Mononuclear cell (primary cell): ENCODE data around the gene RAB27A. TPM values are rescaled to one million over a fixed set of nuclear protein-coding genes. Genes with fewer than 3 reads are reported as not detected.

ENCODE experiments used
- H3K27me3 ChIP-seq: 2 replicates; pipeline ENCODE4 v1.6.0; 2011; ENCODE audit warnings: low read length, control low read depth; ENCODE audit not compliant: insufficient read depth
- H3K4me1 ChIP-seq: 2 replicates; pipeline ENCODE4 v1.5.1; 2011; ENCODE audit warnings: mild to moderate bottlenecking, low read length, control low read depth; ENCODE audit not compliant: insufficient read depth
- H3K4me3 ChIP-seq: 2 replicates; pipeline ENCODE4 v1.5.1; 2011; ENCODE audit warnings: mild to moderate bottlenecking, low read length, moderate library complexity
- H3K9me3 ChIP-seq: 2 replicates; pipeline ENCODE4 v1.5.1; 2011; ENCODE audit warnings: low read depth, mild to moderate bottlenecking, control low read depth, low read length
- total RNA-seq: library from RNA; depleted of rRNA; stranded (reverse); fragments of >200 nt; gene quantifications from one replicate; pipeline ENCODE4 v1.2.3, GENCODE V29; 2012

The RAB27A gene
- total RNA-seq, 1 donor, result 16.5 TPM

DNA sequence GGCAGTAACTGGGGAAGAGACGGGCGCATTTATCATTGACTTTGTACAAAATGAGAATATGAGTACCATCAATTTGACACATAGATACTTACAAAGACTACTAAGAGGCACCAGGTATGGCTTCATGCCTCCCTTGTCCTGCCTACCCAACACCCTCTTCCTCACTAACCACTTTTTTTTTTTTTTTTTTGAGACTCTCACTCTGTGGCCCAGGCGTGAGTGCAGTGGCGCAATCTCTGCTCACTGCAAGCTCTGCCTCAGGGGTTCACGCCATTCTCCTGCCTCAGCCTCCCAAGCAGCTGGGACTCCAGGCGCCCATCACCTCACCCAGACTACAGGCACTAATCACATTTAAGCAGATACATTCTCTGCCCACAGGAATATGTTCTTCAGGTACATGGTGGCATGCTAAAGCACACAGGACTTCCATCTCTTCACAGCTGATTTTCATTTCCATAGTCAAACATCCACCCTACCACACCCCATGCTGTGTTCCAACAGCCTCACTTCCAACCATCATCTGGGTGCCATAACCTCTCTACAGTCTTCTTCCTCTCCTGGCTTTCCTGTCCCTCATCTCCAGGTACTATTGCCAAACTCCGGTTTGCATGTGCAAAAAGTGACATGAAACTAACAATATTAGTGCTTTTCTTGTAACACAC lies 41.7 kb downstream of the RAB27A start:
- Histone ChIP-seq H3K4me3 (no peak overlapping the region), H3K9me3 (no peaks in the 10 kb centered on the region), H3K27me3 (no peaks in the 10 kb centered on the region), H3K4me1 (peaks cover 74% of the 10 kb centered on the region)

DNA sequence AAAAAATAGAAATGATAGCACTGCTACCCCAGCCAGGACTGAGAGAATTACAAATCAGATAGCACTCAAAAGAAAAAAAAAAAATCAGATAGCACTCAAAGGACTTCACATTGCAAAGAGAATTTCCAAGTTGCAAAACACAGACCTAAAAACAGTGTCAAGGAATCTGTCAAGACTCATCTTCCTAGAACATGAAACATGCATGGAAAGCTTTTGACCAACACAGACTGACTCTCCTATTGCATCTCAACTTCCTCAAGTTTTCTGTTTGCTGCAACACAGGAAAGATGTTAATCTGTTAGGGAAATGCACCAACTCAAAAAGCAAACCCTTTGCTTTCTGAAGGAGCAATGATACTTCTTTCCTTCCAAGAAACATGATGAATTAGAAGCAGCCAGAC lies 42.3 kb downstream of the RAB27A start:
- H3K27me3 ChIP-seq, result no peaks in the 10 kb centered on the region
- H3K4me1 ChIP-seq, result peaks cover 72% of the 10 kb centered on the region
- H3K9me3 ChIP-seq, result no peaks in the 10 kb centered on the region
- H3K4me3 ChIP-seq, result no peak overlapping the region

DNA sequence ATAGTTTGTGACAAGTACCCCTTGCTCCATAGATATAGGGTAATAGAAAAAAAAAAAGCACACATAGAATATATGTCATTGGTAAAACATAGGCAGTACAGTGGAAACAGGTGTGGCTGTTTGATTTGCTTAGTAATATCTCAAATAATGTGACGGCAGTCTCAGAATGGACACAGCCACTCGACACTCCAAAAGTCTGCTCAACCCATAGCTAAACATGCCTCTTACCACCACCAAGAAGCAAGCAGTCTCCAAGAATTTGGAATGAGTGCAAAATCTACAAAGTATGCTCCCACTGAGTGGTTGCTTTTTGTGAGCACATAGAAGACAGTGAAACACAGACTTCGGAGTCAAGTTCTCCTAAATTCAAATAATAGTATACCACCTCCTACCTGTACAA lies 43.0 kb downstream of the RAB27A start:
- Histone ChIP-seq H3K4me3 (no peak overlapping the region), H3K4me1 (peaks cover 65% of the 10 kb centered on the region), H3K9me3 (no peaks in the 10 kb centered on the region), H3K27me3 (no peaks in the 10 kb centered on the region)

DNA sequence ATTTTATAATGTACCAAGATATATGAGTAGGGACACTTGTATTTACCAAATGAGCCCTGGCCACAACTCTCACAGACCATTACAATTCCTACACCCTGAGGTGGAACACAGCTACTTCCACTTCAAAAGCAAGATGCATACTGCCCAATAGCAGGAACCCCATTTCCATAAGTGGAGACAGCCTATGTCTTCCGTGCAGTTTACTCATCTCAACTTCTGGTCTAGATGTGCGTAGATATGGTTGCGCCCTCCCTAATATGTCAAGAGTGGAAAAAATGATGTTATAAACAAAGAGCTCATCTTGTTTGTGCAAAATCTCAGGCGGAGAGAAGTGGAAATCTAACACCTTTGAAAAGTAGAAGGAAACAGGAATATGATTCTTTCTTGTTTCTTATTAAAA lies 44.6 kb downstream of the RAB27A start:
- Histone ChIP-seq H3K9me3 (no peaks in the 10 kb centered on the region), H3K4me1 (peaks cover 56% of the 10 kb centered on the region), H3K4me3 (no peak overlapping the region), H3K27me3 (no peaks in the 10 kb centered on the region)

DNA sequence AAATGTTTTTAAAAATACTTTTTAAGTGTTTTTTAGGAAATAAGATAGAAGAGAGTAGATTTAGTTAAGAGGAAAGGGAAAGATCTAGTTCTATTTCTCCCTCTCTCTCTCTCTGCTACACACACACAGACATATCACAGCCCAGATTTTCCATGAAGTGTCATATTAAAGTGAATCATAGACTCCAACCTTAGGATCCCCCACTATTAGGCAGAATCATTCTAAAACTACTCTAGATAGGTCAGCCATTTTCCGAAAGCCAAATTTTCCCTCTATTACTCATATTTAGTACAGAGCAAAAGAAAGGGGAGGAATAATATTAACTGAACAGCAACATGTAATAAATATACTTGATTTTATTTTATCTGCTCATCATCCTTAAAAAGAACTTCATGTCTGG lies 47.7 kb downstream of the RAB27A start:
- peaks cover 31% of the 10 kb centered on the region for H3K4me1 ChIP-seq
- H3K9me3 ChIP-seq, result no peaks in the 10 kb centered on the region
- no peak overlapping the region for H3K4me3 ChIP-seq
- no peaks in the 10 kb centered on the region for H3K27me3 ChIP-seq

DNA sequence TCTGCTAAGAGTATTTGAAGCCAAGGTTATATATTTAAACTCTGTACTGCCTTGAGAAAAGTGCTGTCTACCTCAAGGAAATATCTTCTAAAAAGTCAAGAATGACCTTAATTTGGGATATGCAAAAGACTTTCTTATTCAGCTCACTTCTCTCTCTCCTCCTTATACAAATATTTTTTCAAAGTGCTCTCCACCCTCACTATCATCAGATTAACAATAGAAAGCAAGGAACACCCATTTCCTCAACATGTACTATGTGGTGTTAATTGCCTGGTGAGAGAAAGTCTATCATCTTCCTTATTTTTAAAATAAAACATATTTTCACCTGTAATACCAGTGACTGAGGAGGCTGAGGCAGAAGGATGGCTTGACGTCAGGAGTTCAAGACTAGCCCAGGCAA lies 48.4 kb downstream of the RAB27A start:
- H3K4me3 ChIP-seq, result no peak overlapping the region
- peaks cover 25% of the 10 kb centered on the region for H3K4me1 ChIP-seq
- H3K9me3 ChIP-seq, result no peaks in the 10 kb centered on the region
- no peaks in the 10 kb centered on the region for H3K27me3 ChIP-seq

DNA sequence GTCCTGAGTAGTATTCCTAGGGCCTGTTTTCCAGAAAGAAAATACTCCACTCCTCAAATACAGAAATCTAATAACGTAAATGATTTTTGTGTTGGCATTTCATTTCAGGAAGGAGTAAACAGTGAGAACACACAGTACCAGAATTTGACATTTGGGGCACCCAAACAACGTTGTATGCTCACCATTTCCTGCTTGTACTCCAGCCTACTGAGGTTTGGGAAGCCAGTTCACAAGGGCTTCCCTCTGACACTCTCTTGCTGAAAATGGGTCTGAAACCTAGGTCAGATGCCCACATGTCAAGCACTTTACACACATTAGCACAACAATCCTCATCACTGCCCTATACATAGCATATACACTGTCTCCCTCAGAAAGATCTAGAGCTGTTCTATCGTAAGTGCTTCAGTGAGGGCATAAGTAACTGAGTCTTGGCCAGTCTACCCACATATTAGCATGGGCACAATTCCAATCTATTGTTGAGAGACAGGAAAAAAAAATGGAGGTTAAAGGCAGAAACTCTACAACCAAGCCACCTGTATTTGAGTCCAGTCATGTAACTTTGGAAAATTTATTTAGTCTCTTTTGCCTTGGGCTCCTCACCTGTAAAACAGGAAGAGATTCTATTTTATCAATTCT lies 49.4 kb downstream of the RAB27A start:
- Histone ChIP-seq H3K4me1 (peaks cover 22% of the 10 kb centered on the region), H3K27me3 (no peaks in the 10 kb centered on the region), H3K4me3 (no peak overlapping the region), H3K9me3 (no peaks in the 10 kb centered on the region)

DNA sequence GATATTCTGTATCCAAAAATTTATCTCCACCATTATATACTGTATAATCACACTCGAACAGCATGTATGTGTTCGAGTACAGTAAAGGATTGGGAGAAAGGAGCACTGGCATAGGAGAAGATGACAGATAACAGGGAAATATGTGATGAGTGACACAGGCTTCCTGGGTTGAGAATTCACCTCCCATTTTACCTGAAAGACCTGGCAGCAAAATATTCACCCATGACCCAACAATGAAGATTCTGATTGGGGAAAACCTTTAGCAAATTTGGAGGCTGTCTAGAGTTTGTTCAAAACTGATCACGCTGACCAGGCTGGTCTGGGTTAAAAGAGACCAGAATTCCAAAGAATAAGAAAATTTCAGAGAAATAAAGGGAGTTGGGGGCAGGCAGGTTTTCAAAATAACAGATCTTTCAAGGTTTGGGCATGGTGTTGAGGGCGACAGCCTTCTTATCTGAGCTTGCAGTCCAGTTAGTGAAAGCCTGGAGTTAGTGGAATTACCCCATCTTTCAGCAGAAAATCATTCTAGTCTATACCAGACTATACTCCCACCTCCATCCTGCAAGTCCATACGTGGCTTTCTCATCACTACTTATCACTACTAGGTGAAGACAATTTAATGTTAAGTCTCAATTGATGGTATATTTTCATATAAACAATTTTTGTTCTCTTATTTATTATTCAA lies 50.0 kb downstream of the RAB27A start:
- Histone ChIP-seq H3K27me3 (no peaks in the 10 kb centered on the region), H3K4me3 (no peak overlapping the region), H3K9me3 (no peaks in the 10 kb centered on the region), H3K4me1 (peaks cover 18% of the 10 kb centered on the region)

DNA sequence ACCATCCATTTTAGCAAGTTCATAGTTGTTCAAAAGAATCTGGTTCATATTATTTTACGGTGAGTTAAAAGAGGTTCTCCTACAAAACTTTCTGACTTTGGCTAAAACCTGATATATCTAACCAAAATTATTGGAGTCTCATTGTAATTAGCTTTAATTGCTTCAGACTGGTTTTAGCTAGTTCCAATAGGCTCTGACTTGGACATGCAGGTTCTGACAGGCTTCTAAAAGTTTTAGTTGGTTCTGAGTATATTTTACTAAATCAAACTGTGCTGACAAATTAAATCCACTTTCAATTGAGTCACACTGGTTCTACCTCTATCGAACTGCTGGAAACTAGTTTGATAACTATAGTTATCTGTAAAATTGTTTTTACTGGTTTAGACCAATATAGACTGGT lies 50.7 kb downstream of the RAB27A start:
- Histone ChIP-seq H3K4me3 (no peak overlapping the region), H3K9me3 (no peaks in the 10 kb centered on the region), H3K27me3 (no peaks in the 10 kb centered on the region), H3K4me1 (peaks cover 18% of the 10 kb centered on the region)

DNA sequence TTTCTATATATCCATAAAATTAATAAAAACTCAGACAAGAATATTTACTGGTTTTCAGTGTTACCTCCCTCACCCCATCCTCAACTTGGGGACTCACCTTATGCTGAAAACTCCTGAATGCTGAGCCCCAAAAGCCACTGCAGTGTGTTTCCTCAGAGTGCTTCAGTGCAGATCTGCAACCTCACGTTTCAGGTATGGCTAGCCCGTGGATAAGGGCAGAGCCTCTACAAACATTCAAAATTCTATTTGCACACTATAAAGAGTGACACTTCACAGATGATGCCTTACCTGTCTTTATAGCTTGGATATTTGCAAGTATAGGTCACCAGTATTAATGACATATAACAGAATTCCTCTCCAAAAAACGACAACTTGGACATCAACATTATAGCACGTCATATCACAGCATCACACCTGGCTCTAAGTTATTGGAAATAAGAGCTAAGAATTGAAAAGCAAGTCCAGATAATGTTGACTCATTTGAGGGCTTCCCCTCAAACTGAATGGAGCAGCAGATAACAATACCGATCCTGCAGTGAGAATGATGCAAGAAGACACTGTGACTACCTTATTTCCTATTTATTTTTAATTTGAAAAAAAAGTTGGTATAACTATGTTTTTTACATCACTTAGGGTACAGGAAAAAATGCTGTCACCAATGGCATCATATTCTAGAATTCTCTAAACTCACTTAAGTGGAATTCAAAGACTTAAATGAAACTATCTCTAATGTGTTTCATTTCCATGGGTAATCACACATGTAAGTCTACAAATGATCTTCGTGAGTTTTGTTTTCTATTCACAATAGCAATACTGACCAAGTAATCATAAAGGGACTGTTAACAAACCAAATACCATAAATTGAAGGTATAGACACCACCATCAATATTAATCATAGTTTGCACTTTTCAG lies 52.1 kb downstream of the RAB27A start:
- H3K4me3 ChIP-seq, result no peak overlapping the region
- H3K4me1 ChIP-seq, result peaks cover 12% of the 10 kb centered on the region
- H3K9me3 ChIP-seq, result no peaks in the 10 kb centered on the region
- H3K27me3 ChIP-seq, result no peaks in the 10 kb centered on the region

DNA sequence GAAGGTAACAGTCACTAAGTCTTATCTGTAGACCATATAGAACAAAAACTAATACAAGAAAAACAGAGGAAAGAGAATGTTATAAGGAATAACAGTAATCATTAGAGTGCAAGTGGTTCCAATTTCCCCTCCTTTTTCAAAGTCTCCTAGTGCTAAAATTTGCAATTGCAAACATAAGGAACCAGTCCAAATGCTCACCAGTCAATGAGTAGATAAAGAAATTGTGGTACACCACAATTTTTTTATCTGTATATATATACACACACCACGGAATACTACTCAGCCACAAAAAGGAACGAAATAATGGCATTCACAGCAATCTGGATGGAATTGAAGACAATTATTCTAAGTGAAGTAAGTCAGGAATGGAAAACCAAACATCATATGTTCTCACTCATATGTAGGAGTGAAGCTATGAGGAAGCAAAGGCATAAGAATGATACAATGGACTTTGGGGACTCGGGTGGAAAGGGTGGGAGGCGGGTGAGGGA lies 54.0 kb downstream of the RAB27A start:
- no peaks in the 10 kb centered on the region for H3K9me3 ChIP-seq
- no peak overlapping the region for H3K4me3 ChIP-seq
- H3K4me1 ChIP-seq, result peaks cover 12% of the 10 kb centered on the region
- no peaks in the 10 kb centered on the region for H3K27me3 ChIP-seq

DNA sequence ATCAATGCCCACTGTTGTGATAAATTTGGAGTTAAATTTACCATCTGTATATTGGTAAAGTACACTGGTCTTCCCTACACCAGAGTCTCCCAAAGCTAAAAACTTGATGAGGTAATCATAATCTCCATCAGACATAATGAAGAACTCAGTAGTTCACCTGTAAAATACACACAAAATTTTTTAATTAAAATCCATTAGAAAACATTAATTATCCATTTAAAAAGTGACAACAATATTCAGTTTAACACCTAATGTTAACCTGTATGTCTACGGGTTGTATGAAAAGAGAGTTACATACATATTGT lies 54.9 kb downstream of the RAB27A start:
- no peaks in the 10 kb centered on the region for H3K9me3 ChIP-seq
- H3K4me1 ChIP-seq, result peaks cover 5% of the 10 kb centered on the region
- H3K27me3 ChIP-seq, result no peaks in the 10 kb centered on the region
- H3K4me3 ChIP-seq, result no peak overlapping the region

DNA sequence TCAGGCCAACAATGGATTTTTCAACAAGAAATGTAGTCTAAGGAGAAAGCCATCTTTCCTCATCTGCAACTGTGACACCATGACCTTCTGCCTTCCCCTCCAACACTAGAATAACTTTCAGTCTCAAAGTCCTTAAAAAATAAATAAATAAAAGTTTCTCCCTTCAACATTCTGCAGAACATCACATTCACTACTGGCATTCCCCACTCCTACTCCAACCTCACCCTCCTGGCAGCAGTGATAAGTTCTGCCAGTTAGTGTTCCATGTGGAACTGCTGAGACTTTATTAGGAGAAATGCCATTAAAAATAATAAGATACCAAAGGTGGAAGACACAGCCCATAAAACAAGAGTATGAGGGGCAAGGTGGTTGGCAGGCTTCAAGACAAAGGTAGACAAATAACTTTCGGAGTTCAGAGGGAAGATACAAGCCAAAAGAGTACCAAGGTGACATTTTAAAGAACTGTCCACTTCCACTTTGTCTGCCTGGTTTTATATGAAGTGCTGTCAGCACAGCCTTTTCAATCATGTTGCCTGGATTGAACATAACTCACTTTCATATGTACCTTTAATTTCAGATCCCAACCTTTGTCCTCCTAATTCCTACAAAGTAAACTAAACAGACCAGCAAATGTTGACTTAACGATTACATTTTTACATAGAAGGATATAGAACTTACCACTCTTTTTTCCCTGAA lies 55.4 kb downstream of the RAB27A start:
- Histone ChIP-seq H3K4me3 (no peak overlapping the region), H3K9me3 (no peaks in the 10 kb centered on the region), H3K4me1 (no peaks in the 10 kb centered on the region), H3K27me3 (no peaks in the 10 kb centered on the region)

DNA sequence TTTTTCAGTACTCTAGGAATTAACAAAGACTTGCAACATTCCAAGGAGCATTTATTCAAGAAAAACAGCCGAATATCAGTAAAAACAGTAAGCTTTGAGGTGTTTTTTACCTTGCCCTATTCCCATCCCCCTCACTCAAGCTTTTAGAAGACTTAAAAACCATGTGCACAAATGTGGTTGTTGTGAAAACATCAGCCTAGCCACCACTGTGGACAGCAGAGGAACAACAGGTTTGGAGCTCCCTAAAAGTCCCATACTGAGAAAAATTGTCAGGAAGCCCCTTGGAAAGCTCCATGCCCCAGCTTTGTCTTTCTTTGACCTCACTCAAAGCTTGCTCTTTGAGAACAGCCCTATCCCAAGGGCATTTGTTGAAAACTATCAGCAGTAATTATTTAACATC lies 58.2 kb downstream of the RAB27A start:
- H3K27me3 ChIP-seq, result no peaks in the 10 kb centered on the region
- no peak overlapping the region for H3K4me3 ChIP-seq
- H3K9me3 ChIP-seq, result no peaks in the 10 kb centered on the region
- no peaks in the 10 kb centered on the region for H3K4me1 ChIP-seq
